Measurements from ENCODE around the gene ALOXE3. TPM values are rescaled to one million over a fixed set of nuclear protein-coding genes. Genes with fewer than 3 reads are reported as not detected.
A peak's percentile ranks its signal among the peaks of the same experiment; 100 is the strongest.

ALOXE3 gene
- total RNA-seq, 1 donor from 2014 or later: not detected

DNA sequence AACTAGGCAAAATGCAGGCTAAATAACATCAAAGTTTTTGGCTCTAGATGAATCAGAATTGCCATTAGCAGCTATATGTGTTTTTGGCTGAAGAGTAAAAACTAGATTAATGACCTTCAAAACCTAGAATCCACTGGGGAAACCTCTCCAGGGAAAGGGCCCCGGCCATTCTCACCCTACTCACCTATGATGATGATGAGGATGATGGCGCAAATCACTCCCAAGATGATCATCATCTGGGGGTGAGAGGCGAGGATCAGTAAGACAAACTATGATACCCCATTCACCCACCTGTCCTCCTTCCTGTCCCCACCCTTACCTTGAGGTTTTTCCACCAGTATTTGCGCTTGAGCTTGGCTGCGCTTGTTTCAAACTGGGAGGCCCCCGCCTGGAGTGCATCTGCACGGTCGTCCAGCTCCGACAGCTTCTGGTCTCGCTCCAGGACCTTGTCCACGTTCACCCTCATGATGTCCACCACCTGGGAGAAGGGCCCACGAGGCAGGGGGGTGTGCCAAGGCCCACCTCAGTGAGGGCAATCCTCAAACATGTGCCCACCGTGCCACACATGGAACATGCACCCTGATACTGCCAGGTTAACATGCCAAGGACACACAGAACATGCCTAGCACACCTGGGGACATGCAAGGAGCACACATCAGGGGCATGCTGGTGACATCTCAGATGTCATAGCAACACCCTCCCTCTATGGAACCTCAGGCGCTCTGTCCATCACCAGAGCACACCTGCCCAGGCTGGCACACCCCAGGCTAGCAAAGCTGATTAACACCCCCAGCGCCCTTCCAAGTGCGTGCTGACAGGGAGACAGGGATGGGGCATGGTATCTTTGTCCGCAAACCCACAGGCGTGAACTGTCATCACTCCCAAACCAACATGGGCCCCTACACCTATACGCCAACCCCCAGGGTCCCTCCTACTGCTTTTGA is 43.2 kb upstream of the ALOXE3 start:
- peak overlapping the region; percentile 88 for H3K4me3 Mint-ChIP-seq
- DNase-seq (ENCODE audit: low spot score): no peak

DNA sequence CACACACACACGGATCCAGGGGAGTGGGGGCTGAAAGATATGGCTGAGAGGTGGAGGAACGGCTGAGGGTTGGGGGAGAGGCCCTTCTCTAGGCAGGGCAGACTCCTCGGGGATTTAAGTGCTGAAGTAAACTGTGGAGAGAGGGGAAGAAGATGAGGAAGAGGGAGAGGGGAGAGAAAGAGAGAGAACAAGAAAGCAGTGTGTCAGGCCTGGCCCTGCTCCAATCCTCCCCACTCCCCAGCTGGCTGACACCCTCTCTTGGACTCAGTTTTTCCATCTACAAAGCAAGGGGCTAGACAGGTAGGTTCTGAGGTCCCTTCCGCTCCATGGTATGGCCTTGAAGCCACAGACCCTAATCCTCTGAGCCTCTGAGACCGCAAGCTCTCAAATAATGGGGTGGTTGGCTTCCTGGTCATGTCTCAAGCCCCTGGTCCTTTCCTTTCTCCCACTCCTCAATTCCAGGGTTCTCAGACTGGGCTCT is 42.5 kb upstream of the ALOXE3 start:
- Mint-ChIP-seq H3K36me3 (peaks cover 7% of the 10 kb centered on the region), H3K9me3 (no peaks in the 10 kb centered on the region), H3K27ac (no peak overlapping the region), H3K4me3 (peak overlapping the region; percentile 88), H3K27me3 (ENCODE audit: insufficient read depth, low read depth) (peaks cover 2% of the 10 kb centered on the region), H3K4me1 (peaks cover 36% of the 10 kb centered on the region)
- Histone ChIP-seq H3F3A (ENCODE audit: low read depth) (peaks cover 59% of the 10 kb centered on the region), H3K36me3 (peaks cover 4% of the 10 kb centered on the region), H3K4me3 (no peak overlapping the region), H4K20me1 (ENCODE audit: low read depth) (peaks cover 39% of the 10 kb centered on the region), H3K9me3 (ENCODE audit: low read depth) (no peaks in the 10 kb centered on the region), H3K27me3 (no peaks in the 10 kb centered on the region), H2AFZ (replicated peaks) (no peak overlapping the region), H3K4me2 (no peak overlapping the region), H3K79me2 (ENCODE audit: low read depth) (peaks cover 19% of the 10 kb centered on the region), H3K9ac (no peak overlapping the region), H3K4me1 (peaks cover 19% of the 10 kb centered on the region), H3K27ac (no peak overlapping the region)
- TF ChIP-seq EZH2 (IDR thresholded peaks at IDR 0.05) (no peak), EZH2phosphoT487 (IDR thresholded peaks at IDR 0.05) (no peak)
- TF ChIP-seq, protein P1, sequence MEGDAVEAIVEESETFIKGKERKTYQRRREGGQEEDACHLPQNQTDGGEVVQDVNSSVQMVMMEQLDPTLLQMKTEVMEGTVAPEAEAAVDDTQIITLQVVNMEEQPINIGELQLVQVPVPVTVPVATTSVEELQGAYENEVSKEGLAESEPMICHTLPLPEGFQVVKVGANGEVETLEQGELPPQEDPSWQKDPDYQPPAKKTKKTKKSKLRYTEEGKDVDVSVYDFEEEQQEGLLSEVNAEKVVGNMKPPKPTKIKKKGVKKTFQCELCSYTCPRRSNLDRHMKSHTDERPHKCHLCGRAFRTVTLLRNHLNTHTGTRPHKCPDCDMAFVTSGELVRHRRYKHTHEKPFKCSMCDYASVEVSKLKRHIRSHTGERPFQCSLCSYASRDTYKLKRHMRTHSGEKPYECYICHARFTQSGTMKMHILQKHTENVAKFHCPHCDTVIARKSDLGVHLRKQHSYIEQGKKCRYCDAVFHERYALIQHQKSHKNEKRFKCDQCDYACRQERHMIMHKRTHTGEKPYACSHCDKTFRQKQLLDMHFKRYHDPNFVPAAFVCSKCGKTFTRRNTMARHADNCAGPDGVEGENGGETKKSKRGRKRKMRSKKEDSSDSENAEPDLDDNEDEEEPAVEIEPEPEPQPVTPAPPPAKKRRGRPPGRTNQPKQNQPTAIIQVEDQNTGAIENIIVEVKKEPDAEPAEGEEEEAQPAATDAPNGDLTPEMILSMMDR (IDR thresholded peaks at IDR 0.05): no peak
- no peak for DNase-seq (ENCODE audit: low spot score)

More for the DNA sequence above, 43.2 kb upstream of the ALOXE3 start:
- TF ChIP-seq EZH2phosphoT487 (IDR thresholded peaks at IDR 0.05) (no peak), EZH2 (IDR thresholded peaks at IDR 0.05) (no peak)
- TF ChIP-seq, protein P1 (IDR thresholded peaks at IDR 0.05): no peak
- Histone ChIP-seq H2AFZ (replicated peaks) (no peak overlapping the region), H3K4me2 (peak overlapping the region; percentile 97), H3K4me1 (peaks cover 19% of the 10 kb centered on the region), H3K9me3 (ENCODE audit: low read depth) (no peaks in the 10 kb centered on the region), H3K4me3 (peak overlapping the region; percentile 100), H3F3A (ENCODE audit: low read depth) (peaks cover 56% of the 10 kb centered on the region), H3K79me2 (ENCODE audit: low read depth) (peaks cover 19% of the 10 kb centered on the region), H3K36me3 (peaks cover 4% of the 10 kb centered on the region), H3K27ac (no peak overlapping the region), H3K27me3 (no peaks in the 10 kb centered on the region), H4K20me1 (ENCODE audit: low read depth) (peaks cover 39% of the 10 kb centered on the region), H3K9ac (peak overlapping the region; percentile 99)
- no peak overlapping the region for H3K27ac Mint-ChIP-seq
- H3K4me1 Mint-ChIP-seq: peaks cover 36% of the 10 kb centered on the region
- H3K9me3 Mint-ChIP-seq: no peaks in the 10 kb centered on the region
- peaks cover 7% of the 10 kb centered on the region for H3K36me3 Mint-ChIP-seq
- H3K27me3 Mint-ChIP-seq (ENCODE audit: insufficient read depth, low read depth): peaks cover 2% of the 10 kb centered on the region

GRCh38 chr17:8160224-8160577 is 41.9 kb upstream of the ALOXE3 start:
- no peak overlapping the region for H3K27ac ChIP-seq
- Mint-ChIP-seq H3K27me3 (ENCODE audit: insufficient read depth, low read depth) (peaks cover 6% of the 10 kb centered on the region), H3K36me3 (peaks cover 7% of the 10 kb centered on the region), H3K27ac (peak overlapping the region; percentile 46), H3K4me1 (peaks cover 36% of the 10 kb centered on the region), H3K4me3 (peak overlapping the region; percentile 68), H3K9me3 (no peaks in the 10 kb centered on the region)
- peaks cover 24% of the 10 kb centered on the region for H3K4me1 ChIP-seq
- H2AFZ ChIP-seq (replicated peaks): no peak overlapping the region
- no peak overlapping the region for H3K9ac ChIP-seq
- peaks cover 39% of the 10 kb centered on the region for H4K20me1 ChIP-seq (ENCODE audit: low read depth)
- no peak for DNase-seq (ENCODE audit: low spot score)
- H3K9me3 ChIP-seq (ENCODE audit: low read depth): no peaks in the 10 kb centered on the region
- H3K79me2 ChIP-seq (ENCODE audit: low read depth): peaks cover 19% of the 10 kb centered on the region
- peaks cover 4% of the 10 kb centered on the region for H3K36me3 ChIP-seq
- H3K27me3 ChIP-seq: no peaks in the 10 kb centered on the region
- H3F3A ChIP-seq (ENCODE audit: low read depth): peaks cover 65% of the 10 kb centered on the region
- no peak overlapping the region for H3K4me2 ChIP-seq
- no peak overlapping the region for H3K4me3 ChIP-seq
- TF ChIP-seq EZH2phosphoT487 (IDR thresholded peaks at IDR 0.05): no peak
- TF ChIP-seq, protein P1 (IDR thresholded peaks at IDR 0.05): no peak
- no peak for TF ChIP-seq EZH2 (IDR thresholded peaks at IDR 0.05)

Measured in neural progenitor cell (in vitro differentiated cells).